CD14-positive monocyte (primary cell): ENCODE results near the gene TRIM37. TPM values are rescaled to one million over a fixed set of nuclear protein-coding genes. Genes with fewer than 3 reads are reported as not detected.
A peak's percentile ranks its signal among the peaks of the same experiment; 100 is the strongest.

ENCODE experiments used
- DNase-seq, 3 donors: peaks; one replicate each; pipeline ENCODE4 v3.0.0-alpha.2; 2011 to 2022
- H2AFZ ChIP-seq: 2 replicates; pipeline ENCODE4 v1.6.0; 2012; ENCODE audit warnings: mild to moderate bottlenecking, low read depth, low read length, inconsistent platforms; ENCODE audit not compliant: insufficient read depth, poor library complexity, severe bottlenecking
- H3K27ac ChIP-seq, 2 donors: 1 replicate in 1 of 2; 2 replicates in 1 of 2; pipeline ENCODE4 v1.5.1; 2012 to 2013; ENCODE audit warnings: low read length in 2 of 2, control low read depth in 1 of 2, inconsistent platforms in 1 of 2, low read depth in 1 of 2, mild to moderate bottlenecking in 1 of 2
- H3K27me3 ChIP-seq, 2 donors: one replicate each; pipeline versions ENCODE4 v1.6.0 to v1.6.1; 2011 to 2013; ENCODE audit warnings: low read length in 2 of 2; ENCODE audit not compliant: control insufficient read depth in 2 of 2, insufficient read depth in 2 of 2
- H3K36me3 ChIP-seq, 2 donors: replicated peaks in 1 of 2; 1 replicate in 1 of 2; 2 replicates in 1 of 2; pipeline versions ENCODE4 v1.5.1 to v1.6.1; 2012 to 2013; ENCODE audit warnings: low read length in 2 of 2, control low read depth in 1 of 2, inconsistent platforms in 1 of 2, mild to moderate bottlenecking in 1 of 2; ENCODE audit not compliant: insufficient read depth in 2 of 2, control insufficient read depth in 1 of 2
- H3K4me1 ChIP-seq, 2 donors: 1 replicate in 1 of 2; 2 replicates in 1 of 2; pipeline versions ENCODE4 v1.5.1 to v1.6.1; 2012 to 2013; ENCODE audit warnings: low read length in 2 of 2, control low read depth in 1 of 2, inconsistent platforms in 1 of 2, mild to moderate bottlenecking in 1 of 2, moderate library complexity in 1 of 2; ENCODE audit not compliant: insufficient read depth in 2 of 2, control insufficient read depth in 1 of 2
- H3K4me2 ChIP-seq: replicated peaks from 2 replicates; pipeline ENCODE3; 2012; ENCODE audit warnings: low read length, moderate library complexity, mild to moderate bottlenecking; ENCODE audit not compliant: poor library complexity, severe bottlenecking; ENCODE audit errors: extremely low read depth
- H3K4me3 ChIP-seq, 3 experiments: fragments of 200-600 bp in 1 of 3; sonication (generic) in 1 of 3; replicated peaks in 1 of 3; 1 replicate in 2 of 3; 2 replicates in 1 of 3; pipeline ENCODE4 v1.5.1; 2011 to 2013; ENCODE audit warnings: low read length in 3 of 3, mild to moderate bottlenecking in 3 of 3, control low read depth in 2 of 3, low read depth in 2 of 3, inconsistent platforms in 1 of 3, moderate library complexity in 1 of 3
- H3K79me2 ChIP-seq: 2 replicates; pipeline ENCODE4 v1.6.0; 2012; ENCODE audit warnings: mild to moderate bottlenecking, control low read depth, inconsistent platforms, low read length, moderate library complexity; ENCODE audit not compliant: insufficient read depth
- H3K9ac ChIP-seq: 2 replicates; pipeline ENCODE4 v1.6.0; 2017; ENCODE audit warnings: low read length, mild to moderate bottlenecking; ENCODE audit not compliant: insufficient read depth, poor library complexity, severe bottlenecking
- H3K9me3 ChIP-seq, 2 donors: replicated peaks in 1 of 2; 1 replicate in 1 of 2; 2 replicates in 1 of 2; pipeline versions ENCODE4 v1.5.1 to v1.6.1; 2012 to 2013; ENCODE audit warnings: low read length in 2 of 2, control low read depth in 1 of 2; ENCODE audit not compliant: control insufficient read depth in 1 of 2, insufficient read depth in 1 of 2
- H4K20me1 ChIP-seq: 2 replicates; pipeline ENCODE4 v1.6.0; 2012; ENCODE audit warnings: mild to moderate bottlenecking, low read length, control low read depth, moderate library complexity; ENCODE audit not compliant: insufficient read depth
- H3K27ac Mint-ChIP-seq, 7 donors: one replicate each; pipeline ENCODE4 v1.8.0; 2020; ENCODE audit warnings: mild to moderate bottlenecking in 7 of 7, mixed read lengths in 7 of 7, moderate library complexity in 6 of 7, inconsistent platforms in 2 of 7
- H3K27me3 Mint-ChIP-seq, 3 donors: one replicate each; pipeline ENCODE4 v1.8.0; 2021 to 2022; ENCODE audit warnings: low read depth in 3 of 3, mild to moderate bottlenecking in 3 of 3, mixed read lengths in 3 of 3, moderate library complexity in 3 of 3, inconsistent platforms in 1 of 3
- H3K36me3 Mint-ChIP-seq, 2 donors: one replicate each; pipeline ENCODE4 v1.8.0; 2020; ENCODE audit warnings: mixed read lengths in 2 of 2, inconsistent platforms in 1 of 2, mild to moderate bottlenecking in 1 of 2
- H3K4me1 Mint-ChIP-seq: one replicate; pipeline ENCODE4 v1.8.0; 2020; ENCODE audit warnings: mild to moderate bottlenecking, mixed read lengths
- H3K4me3 Mint-ChIP-seq, 2 donors: one replicate each; pipeline ENCODE4 v1.8.0; 2020; ENCODE audit warnings: mild to moderate bottlenecking in 2 of 2, mixed read lengths in 2 of 2, moderate library complexity in 1 of 2
- H3K9me3 Mint-ChIP-seq, 7 donors: one replicate each; pipeline ENCODE4 v1.8.0; 2020 to 2022; ENCODE audit warnings: mixed read lengths in 7 of 7, mild to moderate bottlenecking in 6 of 7, moderate library complexity in 6 of 7, inconsistent platforms in 2 of 7
- WGBS: methylation state at CpG from one replicate; pipeline ENCODE4 v1.1.5; 2013; ENCODE audit warnings: missing lambda C conversion rate; ENCODE audit not compliant: insufficient coverage; 5-methylcytosine and 5-hydroxymethylcytosine counted together
- intact Hi-C, 2 donors: fragments of 100-400 bp; cut with micrococcal nuclease; formaldehyde crosslinking; loops; one replicate each; pipeline versions ENCODE4 v1.15.0 to v1.15.1; 2023
- polyA plus RNA-seq, 3 donors: library from polyadenylated mRNA; depleted of rRNA in 1 of 3; unstranded in 2 of 3; stranded (reverse) in 1 of 3; fragments of 300-500 nt in 2 of 3; fragments of >200 nt in 1 of 3; fragmentation: Illumina TruSeq in 2 of 3; gene quantifications; 1 replicate in 2 of 3; 2 replicates in 1 of 3; pipeline ENCODE4 v1.2.3, GENCODE V29; 2012 to 2021
- TF ChIP-seq, protein P1 (sequence below): fragments of 200-600 bp; IDR thresholded peaks from one replicate; pipeline ENCODE4 v1.8.0; 2022; ENCODE audit warnings: antibody characterized with exemption, mild to moderate bottlenecking

TRIM37 gene
- polyA plus RNA-seq, 3 donors: 2.7 to 6.1 (median 5.3) TPM

DNA sequence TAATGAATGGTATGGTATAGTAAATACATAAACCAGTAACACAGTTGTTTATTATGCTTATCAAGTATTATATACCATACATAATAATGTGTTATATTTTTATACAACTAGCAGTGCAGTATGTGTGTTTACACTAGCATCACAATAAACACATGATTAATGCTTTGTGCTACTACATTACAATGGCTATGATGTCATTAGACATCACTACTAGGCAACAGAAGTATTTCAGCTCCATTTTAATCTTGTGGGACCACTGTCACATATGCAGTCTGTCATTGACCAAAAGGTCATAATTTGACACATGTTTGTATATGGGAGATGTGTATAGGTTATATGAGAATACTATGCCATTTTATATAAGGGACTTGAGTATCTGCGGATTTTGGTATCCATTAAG is 32.7 kb downstream of the TRIM37 start:
- no peak overlapping the region for H3K27ac ChIP-seq
- TF ChIP-seq, protein P1, sequence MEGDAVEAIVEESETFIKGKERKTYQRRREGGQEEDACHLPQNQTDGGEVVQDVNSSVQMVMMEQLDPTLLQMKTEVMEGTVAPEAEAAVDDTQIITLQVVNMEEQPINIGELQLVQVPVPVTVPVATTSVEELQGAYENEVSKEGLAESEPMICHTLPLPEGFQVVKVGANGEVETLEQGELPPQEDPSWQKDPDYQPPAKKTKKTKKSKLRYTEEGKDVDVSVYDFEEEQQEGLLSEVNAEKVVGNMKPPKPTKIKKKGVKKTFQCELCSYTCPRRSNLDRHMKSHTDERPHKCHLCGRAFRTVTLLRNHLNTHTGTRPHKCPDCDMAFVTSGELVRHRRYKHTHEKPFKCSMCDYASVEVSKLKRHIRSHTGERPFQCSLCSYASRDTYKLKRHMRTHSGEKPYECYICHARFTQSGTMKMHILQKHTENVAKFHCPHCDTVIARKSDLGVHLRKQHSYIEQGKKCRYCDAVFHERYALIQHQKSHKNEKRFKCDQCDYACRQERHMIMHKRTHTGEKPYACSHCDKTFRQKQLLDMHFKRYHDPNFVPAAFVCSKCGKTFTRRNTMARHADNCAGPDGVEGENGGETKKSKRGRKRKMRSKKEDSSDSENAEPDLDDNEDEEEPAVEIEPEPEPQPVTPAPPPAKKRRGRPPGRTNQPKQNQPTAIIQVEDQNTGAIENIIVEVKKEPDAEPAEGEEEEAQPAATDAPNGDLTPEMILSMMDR: no peak
- Mint-ChIP-seq H3K27me3 (no peaks in the 10 kb centered on the region), H3K9me3 (no peaks in the 10 kb centered on the region), H3K4me1 (no peaks in the 10 kb centered on the region), H3K27ac (no peak overlapping the region), H3K36me3 (peaks cover 45 to 54% of the 10 kb centered on the region in 2 donors), H3K4me3 (no peak overlapping the region)
- H3K9ac ChIP-seq: no peak overlapping the region
- H3K36me3 ChIP-seq: peaks cover 22 to 79% of the 10 kb centered on the region in 2 donors
- H4K20me1 ChIP-seq: no peaks in the 10 kb centered on the region
- H3K4me3 ChIP-seq: no peak overlapping the region
- H3K4me1 ChIP-seq: no peaks in the 10 kb centered on the region
- H3K79me2 ChIP-seq: no peaks in the 10 kb centered on the region
- no peak overlapping the region for H3K4me2 ChIP-seq
- H3K9me3 ChIP-seq: no peaks in the 10 kb centered on the region
- H2AFZ ChIP-seq: no peak overlapping the region
- intact Hi-C loops: no loop called here
- no peaks in the 10 kb centered on the region for H3K27me3 ChIP-seq
- no peak for DNase-seq
- no CpG with 5 or more reads among the region's 1 CpG for whole genome bisulfite sequencing

DNA sequence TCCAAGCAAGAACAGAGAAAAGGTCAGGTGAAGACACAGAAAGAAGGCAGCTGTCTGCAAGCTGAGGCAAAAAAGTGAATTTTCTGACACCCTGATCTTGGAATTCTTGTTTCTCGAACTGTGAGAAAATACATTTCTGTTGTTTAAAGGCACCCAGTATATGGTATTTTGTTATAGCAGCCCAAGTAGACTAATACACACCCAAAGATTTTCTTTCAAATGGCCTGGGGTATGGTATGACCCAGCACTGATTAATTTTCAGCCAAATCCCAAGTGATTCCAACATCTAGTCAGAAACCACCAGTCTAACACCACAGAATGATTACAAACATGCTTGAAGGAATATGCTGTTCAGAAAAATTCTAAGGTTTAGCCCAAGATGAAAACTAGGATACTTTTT is 36.8 kb downstream of the TRIM37 start:
- Mint-ChIP-seq H3K27me3 (no peaks in the 10 kb centered on the region), H3K4me1 (no peaks in the 10 kb centered on the region), H3K4me3 (no peak overlapping the region), H3K27ac (peak overlapping the region in 1 of 7 donors; percentile 20), H3K36me3 (peaks cover 36 to 52% of the 10 kb centered on the region in 2 donors), H3K9me3 (no peaks in the 10 kb centered on the region)
- Histone ChIP-seq H2AFZ (no peak overlapping the region), H3K79me2 (no peaks in the 10 kb centered on the region), H3K4me2 (no peak overlapping the region), H3K27ac (no peak overlapping the region), H3K36me3 (peaks cover 15 to 67% of the 10 kb centered on the region in 2 donors), H4K20me1 (no peaks in the 10 kb centered on the region), H3K4me1 (no peaks in the 10 kb centered on the region), H3K4me3 (no peak overlapping the region), H3K9me3 (no peaks in the 10 kb centered on the region), H3K9ac (no peak overlapping the region), H3K27me3 (no peaks in the 10 kb centered on the region)
- DNase-seq: no peak
- WGBS: no CpG with 5 or more reads among the region's 1 CpG
- intact Hi-C loops: no loop called here
- TF ChIP-seq, protein P1: no peak
